ENCODE measurements around the gene MPHOSPH9.
"Not testable (repeated sequence)": the region's sequence is repeated elsewhere in the genome, so short reads cannot be mapped to it uniquely, and the experiment has no call there.

DNA sequence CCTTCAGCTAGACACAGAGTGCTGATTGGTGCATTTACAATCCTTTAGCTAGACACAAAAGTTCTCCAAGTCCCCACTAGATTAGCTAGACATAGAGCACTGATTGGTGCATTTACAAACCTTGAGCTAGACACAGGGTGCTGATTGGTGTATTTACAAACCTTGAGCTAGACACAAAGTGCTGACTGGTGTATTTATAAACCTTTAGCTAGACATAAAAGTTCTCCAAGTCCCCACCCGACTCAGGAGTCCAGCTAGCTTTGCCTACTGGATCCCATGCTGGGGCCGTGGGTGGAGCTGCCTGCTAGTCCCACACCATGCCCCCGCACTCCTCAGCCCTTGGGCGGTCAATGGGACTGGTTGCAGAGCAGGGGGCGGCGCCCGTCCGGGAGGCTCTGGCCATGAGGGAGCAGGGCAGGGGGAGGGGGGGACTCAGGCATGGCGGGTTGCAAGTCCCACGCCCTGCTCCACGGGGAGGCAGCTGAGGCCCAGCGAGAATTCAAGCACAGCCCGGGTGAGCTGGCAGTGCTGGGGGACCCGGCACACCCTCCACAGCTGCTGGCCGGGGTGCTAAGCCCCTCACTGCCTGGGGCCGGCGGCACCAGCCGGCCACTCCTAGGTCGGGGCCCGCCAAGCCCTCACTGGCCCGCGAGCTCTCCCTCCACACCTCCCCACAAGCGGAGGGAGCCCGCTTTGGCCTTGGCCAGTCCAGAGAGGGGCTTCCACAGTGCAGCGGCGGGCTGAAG, 16.2 kb upstream of the MPHOSPH9 start:
- TF ChIP-seq, protein P1, sequence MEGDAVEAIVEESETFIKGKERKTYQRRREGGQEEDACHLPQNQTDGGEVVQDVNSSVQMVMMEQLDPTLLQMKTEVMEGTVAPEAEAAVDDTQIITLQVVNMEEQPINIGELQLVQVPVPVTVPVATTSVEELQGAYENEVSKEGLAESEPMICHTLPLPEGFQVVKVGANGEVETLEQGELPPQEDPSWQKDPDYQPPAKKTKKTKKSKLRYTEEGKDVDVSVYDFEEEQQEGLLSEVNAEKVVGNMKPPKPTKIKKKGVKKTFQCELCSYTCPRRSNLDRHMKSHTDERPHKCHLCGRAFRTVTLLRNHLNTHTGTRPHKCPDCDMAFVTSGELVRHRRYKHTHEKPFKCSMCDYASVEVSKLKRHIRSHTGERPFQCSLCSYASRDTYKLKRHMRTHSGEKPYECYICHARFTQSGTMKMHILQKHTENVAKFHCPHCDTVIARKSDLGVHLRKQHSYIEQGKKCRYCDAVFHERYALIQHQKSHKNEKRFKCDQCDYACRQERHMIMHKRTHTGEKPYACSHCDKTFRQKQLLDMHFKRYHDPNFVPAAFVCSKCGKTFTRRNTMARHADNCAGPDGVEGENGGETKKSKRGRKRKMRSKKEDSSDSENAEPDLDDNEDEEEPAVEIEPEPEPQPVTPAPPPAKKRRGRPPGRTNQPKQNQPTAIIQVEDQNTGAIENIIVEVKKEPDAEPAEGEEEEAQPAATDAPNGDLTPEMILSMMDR (IDR thresholded peaks at IDR 0.05), result not testable (repeated sequence)
- TF ChIP-seq EZH2 (IDR thresholded peaks at IDR 0.05; ENCODE audit: borderline replicate concordance, insufficient read depth, low read depth, low read length, poor library complexity, severe bottlenecking), result not testable (repeated sequence)
